HepG2 (cell line): ENCODE results near the gene RB1. TPM values are rescaled to one million over a fixed set of nuclear protein-coding genes. Genes with fewer than 3 reads are reported as not detected.

Source experiments
- ATAC-seq: fragments of 200-7000 bp; cut with Tn5 transposase; 3 replicates; pipeline ENCODE4 v1.9.1; 2020; ENCODE audit warnings: mild to moderate bottlenecking, moderate library complexity
- BruUV-seq: library from RNA; stranded (reverse); fragments of 400-500 nt; replicated peaks from 2 replicates; lab custom pipeline; 2021; lab: Mats Ljungman, UMichigan
- CTCF ChIA-PET: fragments of 300-600 bp; formaldehyde crosslinking; extraction: SDS; loops from one replicate; lab custom pipeline; 2021; ENCODE audit warnings: low total read pairs, inconsistent platforms, low intra/inter-chr PET ratio; lab: Yijun Ruan, JAX
- POLR2A ChIA-PET: fragments of 350-600 bp; sonication (Branson Sonifier 250); formaldehyde crosslinking; loops from one replicate; lab custom pipeline; 2020; ENCODE audit warnings: antibody characterized with exemption, inconsistent platforms; lab: Yijun Ruan, JAX
- DNase-seq: peaks from one replicate; pipeline ENCODE4 v3.0.0-alpha.2; 2015; ENCODE audit warnings: low spot score
- FAIRE-seq: peaks from 3 replicates; lab custom pipeline; 2011; peaks lifted over from hg19 to GRCh38; lab: Jason Lieb, UNC
- H2AFZ ChIP-seq: one replicate; pipeline ENCODE4 v1.6.1; 2011; ENCODE audit warnings: low read length, inconsistent platforms
- H3K27ac ChIP-seq: fragments of 300-600 bp; 3 replicates; pipeline ENCODE4 v1.8.0; 2011; ENCODE audit warnings: mixed run types, mild to moderate bottlenecking, mixed read lengths, low read length, inconsistent platforms; ENCODE audit not compliant: insufficient read depth; ENCODE audit errors: extremely low read length
- H3K27me3 ChIP-seq, 2 experiments: fragments of 200-600 bp in 1 of 2; 2 replicates in 1 of 2; 3 replicates in 1 of 2; pipeline versions ENCODE4 v1.6.0 to v1.8.0; 2011; ENCODE audit warnings: low read length in 2 of 2, mild to moderate bottlenecking in 2 of 2, moderate library complexity in 2 of 2, inconsistent platforms in 1 of 2; ENCODE audit not compliant: insufficient read depth in 2 of 2, control insufficient read depth in 1 of 2
- H3K36me3 ChIP-seq, 2 experiments: fragments of 200-600 bp in 1 of 2; replicated peaks in 1 of 2; 2 replicates in 1 of 2; 3 replicates in 1 of 2; pipeline versions ENCODE4 v1.5.1 to v1.8.0; 2011; ENCODE audit warnings: low read length in 2 of 2, inconsistent platforms in 1 of 2; ENCODE audit not compliant: insufficient read depth in 2 of 2, control insufficient read depth in 1 of 2
- H3K4me1 ChIP-seq: 2 replicates; pipeline ENCODE4 v1.5.1; 2012; ENCODE audit warnings: low read length, inconsistent platforms; ENCODE audit not compliant: insufficient read depth
- H3K4me2 ChIP-seq: 2 replicates; pipeline ENCODE4 v1.6.0; 2011; ENCODE audit warnings: low read depth, low read length, inconsistent platforms
- H3K4me3 ChIP-seq, 3 experiments: fragments of 200-600 bp in 1 of 3; sonication (generic), shearing (Covaris generic) in 1 of 3; replicated peaks in 1 of 3; 2 replicates each; pipeline ENCODE4 v1.5.1; 2011 to 2016; ENCODE audit warnings: low read length in 3 of 3, inconsistent platforms in 2 of 3, low read depth in 2 of 3, mild to moderate bottlenecking in 2 of 3, control low read depth in 1 of 3, mixed read lengths in 1 of 3; ENCODE audit not compliant: insufficient read depth in 1 of 3
- H3K79me2 ChIP-seq: one replicate; pipeline ENCODE4 v1.6.1; 2011; ENCODE audit warnings: low read length, inconsistent platforms; ENCODE audit not compliant: insufficient read depth
- H3K9ac ChIP-seq: 2 replicates; pipeline ENCODE4 v1.6.0; 2011; ENCODE audit warnings: mild to moderate bottlenecking, low read depth, low read length, inconsistent platforms; ENCODE audit not compliant: insufficient read depth
- H3K9me3 ChIP-seq: 2 replicates; pipeline ENCODE4 v1.5.1; 2012; ENCODE audit warnings: mild to moderate bottlenecking, low read length
- H4K20me1 ChIP-seq: 2 replicates; pipeline ENCODE4 v1.6.0; 2011; ENCODE audit warnings: inconsistent platforms, mild to moderate bottlenecking, low read length, moderate library complexity; ENCODE audit not compliant: insufficient read depth
- AFF4 ChIP-seq: sonication (generic); formaldehyde crosslinking; IDR thresholded peaks from 2 replicates; pipeline ENCODE4 v1.4.0; 2020; ENCODE audit warnings: missing genetic modification reagents
- CEBPB ChIP-seq: IDR thresholded peaks from 2 replicates; pipeline ENCODE4 v1.6.1; 2011; ENCODE audit warnings: low read depth, low read length, improper control_type of control experiment, borderline replicate concordance
- CEBPG ChIP-seq: IDR thresholded peaks from 2 replicates; pipeline ENCODE4 v1.6.1; 2016
- KAT8 ChIP-seq: IDR thresholded peaks from 2 replicates; pipeline ENCODE4 v1.6.1; 2016; ENCODE audit warnings: missing genetic modification reagents, missing compliant biosample characterization
- MYNN ChIP-seq: sonication (generic); formaldehyde crosslinking; IDR thresholded peaks from 2 replicates; pipeline ENCODE4 v1.4.0; 2020; ENCODE audit warnings: mild to moderate bottlenecking, low read depth, missing genetic modification reagents
- ZBTB37 ChIP-seq: sonication (generic); formaldehyde crosslinking; IDR thresholded peaks from 2 replicates; pipeline ENCODE4 v1.4.0; 2020; ENCODE audit warnings: mild to moderate bottlenecking, missing genetic modification reagents
- ZNF207 ChIP-seq: fragments of 450-650 bp; IDR thresholded peaks from 2 replicates; pipeline ENCODE4 v1.6.1; 2016; ENCODE audit warnings: antibody characterized with exemption, borderline replicate concordance
- WGBS: methylation state at CpG from one replicate; pipeline ENCODE4 v1.1.6; 2017; ENCODE audit warnings: low lambda C conversion rate; 5-methylcytosine and 5-hydroxymethylcytosine counted together
- in situ Hi-C: cut with HindIII; loops from 2 replicates; pipeline ENCODE4 v1.10.0; 2017; ENCODE audit warnings: low pct_unique_long_range_greater_than_20kb; ENCODE audit not compliant: extremely low pct_ligation_motif_present
- intact Hi-C: fragments of 100-400 bp; cut with micrococcal nuclease; formaldehyde crosslinking; loops from one replicate; pipeline ENCODE4 v1.10.0; 2022; ENCODE audit not compliant: unreplicated experiment
- polyA plus RNA-seq, 8 experiments: library from polyadenylated mRNA; depleted of rRNA in 3 of 8; stranded (reverse) in 7 of 8; unstranded in 1 of 8; fragments of >200 nt; fragmentation: Illumina TruSeq in 4 of 8; extraction: Trizol in 4 of 8; gene quantifications; 2 replicates each; pipeline versions ENCODE4 v1.2.1 to v1.2.3, GENCODE V29; 2011 to 2016; ENCODE audit warnings: low read depth in 4 of 8, missing spikeins in 1 of 8, mixed read lengths in 1 of 8; ENCODE audit not compliant: insufficient read depth in 1 of 8
- total RNA-seq, 5 experiments: library from RNA; depleted of rRNA; stranded (reverse); fragments of >200 nt; fragmentation: Illumina TruSeq; extraction: Trizol; gene quantifications; 2 replicates each; pipeline ENCODE4 v1.2.3, GENCODE V29; 2016; ENCODE audit warnings: low read depth in 1 of 5

The RB1 gene
- total and polyA plus RNA-seq, 2 of the 13 experiments (the other 11 are each of a cell fraction or from before 2014, with no cell fraction given) = 15.6 to 23.7 TPM

GRCh38 chr13:48448285-48448958, 144.9 kb downstream of the RB1 start (continued):
- TF ChIP-seq AFF4 (CRISPR knock-in tag) = no peak
- no peak for TF ChIP-seq ZNF207
- TF ChIP-seq KAT8 (CRISPR knock-in tag) = no peak
- TF ChIP-seq MYNN = no peak

GRCh38 chr13:48448959-48449614, 145.5 kb downstream of the RB1 start:
- DNase-seq = no peak
- no peaks in the 10 kb centered on the region for H3K4me1 ChIP-seq
- in situ Hi-C loops = no loop called here
- TF ChIP-seq CEBPB = peak; percentile 90
- TF ChIP-seq CEBPG = peak; percentile 53
- no peak for TF ChIP-seq ZBTB37 (CRISPR knock-in tag)
- TF ChIP-seq, all 625 proteins: peak for 2
- ChIA-PET POLR2A (no interaction called here), CTCF (no interaction called here)
- H3K9ac ChIP-seq = no peak overlapping the region
- no peak overlapping the region for H2AFZ ChIP-seq
- no peaks in the 10 kb centered on the region for H3K79me2 ChIP-seq
- ATAC-seq = no peak
- H3K36me3 ChIP-seq = no peaks in the 10 kb centered on the region; a peak in 1 of 5 replicates
- BruUV-seq = no TSS peak
- H3K27me3 ChIP-seq = no peaks in the 10 kb centered on the region
- no peaks in the 10 kb centered on the region for H4K20me1 ChIP-seq
- peaks cover 13% of the 10 kb centered on the region for H3K9me3 ChIP-seq
- no peak for FAIRE-seq
- intact Hi-C loops = no loop called here
- no peak overlapping the region for H3K4me2 ChIP-seq
- whole genome bisulfite sequencing = 69% methylated on average over 6 of the region's 6 CpGs
- no peak overlapping the region for H3K27ac ChIP-seq
- H3K4me3 ChIP-seq = no peak overlapping the region
